SKM-1 treated with dmso at 0.1 percent for 144 hours (cell line): ENCODE measurements around the gene LAG3.
"Not testable (repeated sequence)": the region's sequence is repeated elsewhere in the genome, so short reads cannot be mapped to it uniquely, and the experiment has no call there.

ENCODE experiments used
- DNase-seq: peaks from one replicate; lab custom pipeline; 2025; ENCODE audit not compliant: unreplicated experiment; lab: John Stamatoyannopoulos, UW

Gene LAG3

GRCh38 chr12:6772331-6772695 is at the start of gene LAG3:
Gene LAG3, plus strand, starts transcription at chr12:6772520. Its CDS starts 333 bp downstream, at chr12:6772853.
- DNase-seq, result no peak

GRCh38 chr12:6722863-6723262 is 49.5 kb upstream of the LAG3 start:
- DNase-seq, result no peak

GRCh38 chr12:6723607-6724408 is 48.5 kb upstream of the LAG3 start, which contains the start of gene COPS7A:
Gene COPS7A, plus strand, starts transcription at chr12:6724046. Its CDS starts 611 bp downstream, at chr12:6724657.
- DNase-seq, result peak; percentile 83

GRCh38 chr12:6724409-6724797 is 47.9 kb upstream of the LAG3 start:
- no peak for DNase-seq

GRCh38 chr12:6725350-6725749 is 47.0 kb upstream of the LAG3 start:
- no peak for DNase-seq

- no peak for DNase-seq
Measured at GRCh38 chr12:6729186-6729585, 43.1 kb upstream of the LAG3 start.

- no peak for DNase-seq
Measured at GRCh38 chr12:6730169-6730568, 42.2 kb upstream of the LAG3 start.

- DNase-seq, result no peak
Measured at GRCh38 chr12:6734506-6735387, 37.6 kb upstream of the LAG3 start.

GRCh38 chr12:6735448-6736191 is 36.7 kb upstream of the LAG3 start:
- peak; percentile 13 for DNase-seq

GRCh38 chr12:6736754-6737153 is 35.6 kb upstream of the LAG3 start:
- no peak for DNase-seq

- DNase-seq, result not testable (repeated sequence)
Measured at GRCh38 chr12:6742080-6742479, 30.2 kb upstream of the LAG3 start.

- no peak for DNase-seq
Measured at GRCh38 chr12:6742834-6743233, 29.5 kb upstream of the LAG3 start.

- not testable (repeated sequence) for DNase-seq
Measured at GRCh38 chr12:6743300-6743699, 29.0 kb upstream of the LAG3 start.

- DNase-seq, result peak; percentile 80
Measured at GRCh38 chr12:6745741-6746525, 26.4 kb upstream of the LAG3 start.

- no peak for DNase-seq
Measured at GRCh38 chr12:6747216-6747615, 25.1 kb upstream of the LAG3 start.

GRCh38 chr12:6748761-6749160 is 23.6 kb upstream of the LAG3 start:
- no peak for DNase-seq

GRCh38 chr12:6750506-6750905 is 21.8 kb upstream of the LAG3 start:
- no peak for DNase-seq

- no peak for DNase-seq
Measured at GRCh38 chr12:6751767-6752166, 20.6 kb upstream of the LAG3 start.

- DNase-seq, result no peak
Measured at GRCh38 chr12:6752167-6752920, 20.0 kb upstream of the LAG3 start.
